ENCODE results near the gene HOXD13.
A peak's percentile ranks its signal among the peaks of the same experiment; 100 is the strongest.

The HOXD13 gene

DNA sequence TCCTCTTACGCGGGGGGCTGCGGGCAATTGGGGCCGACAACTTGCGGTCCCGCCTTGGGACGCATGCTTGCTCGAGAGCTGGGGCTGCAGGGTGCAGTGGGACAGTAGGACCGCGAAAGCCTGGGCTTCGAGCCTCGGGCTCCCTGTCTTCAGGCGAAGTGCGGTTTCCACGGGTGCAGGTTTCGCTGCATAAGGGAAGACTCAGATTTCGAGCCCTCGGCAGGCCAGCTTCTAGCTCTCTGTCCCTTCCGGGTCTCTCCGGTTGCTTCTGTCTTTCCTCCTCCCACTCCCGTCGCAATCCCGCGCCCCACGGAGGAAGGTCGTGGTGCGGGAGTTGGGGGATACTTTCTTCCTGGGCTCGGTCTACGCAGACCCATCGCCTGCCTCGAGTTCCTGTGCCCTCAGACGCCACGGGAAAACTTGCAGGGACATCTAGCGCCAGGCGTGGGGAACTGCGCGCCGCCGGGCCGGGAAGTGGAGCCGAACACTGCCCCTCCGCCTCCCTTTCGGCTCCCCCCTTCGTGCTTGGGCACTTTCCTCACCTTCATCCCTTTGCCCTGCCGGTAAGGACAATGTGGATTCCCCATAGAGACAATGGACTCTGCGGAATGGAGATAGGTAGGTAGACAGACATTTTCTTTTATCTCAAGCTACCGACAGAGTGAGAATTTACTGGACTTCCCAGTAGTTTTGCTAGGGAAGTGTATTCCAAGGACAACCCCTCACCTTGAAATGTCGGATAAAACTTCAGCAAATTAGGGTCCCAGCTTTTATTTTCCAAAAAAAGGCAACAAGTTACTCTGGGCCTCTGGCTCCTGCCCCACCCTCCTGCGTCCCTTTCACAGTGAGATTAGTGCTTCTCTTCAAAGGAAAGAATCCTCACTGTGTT lies 4.2 kb upstream of the HOXD13 start:
- Histone ChIP-seq H3K9ac (no peak overlapping the region), H2AFZ (ENCODE audit: low read depth) (peak overlapping the region; percentile 54), H3K27ac (no peak overlapping the region), H3K27me3 (ENCODE audit: insufficient read depth, low read depth) (no peaks in the 10 kb centered on the region), H3K4me1 (ENCODE audit: low read depth, poor library complexity, severe bottlenecking) (no peaks in the 10 kb centered on the region), H3K36me3 (ENCODE audit: insufficient read depth) (no peaks in the 10 kb centered on the region), H3K4me2 (no peak overlapping the region; the same call in 1 of the 2 replicates), H3K4me3 (IDR thresholded peaks at IDR 0.05; ENCODE audit: insufficient read depth, low read depth, low read length) (no peak overlapping the region), H3K79me2 (ENCODE audit: insufficient read depth, low read depth) (no peaks in the 10 kb centered on the region), H4K20me1 (ENCODE audit: insufficient read depth) (no peaks in the 10 kb centered on the region)
- TF ChIP-seq, protein P1, sequence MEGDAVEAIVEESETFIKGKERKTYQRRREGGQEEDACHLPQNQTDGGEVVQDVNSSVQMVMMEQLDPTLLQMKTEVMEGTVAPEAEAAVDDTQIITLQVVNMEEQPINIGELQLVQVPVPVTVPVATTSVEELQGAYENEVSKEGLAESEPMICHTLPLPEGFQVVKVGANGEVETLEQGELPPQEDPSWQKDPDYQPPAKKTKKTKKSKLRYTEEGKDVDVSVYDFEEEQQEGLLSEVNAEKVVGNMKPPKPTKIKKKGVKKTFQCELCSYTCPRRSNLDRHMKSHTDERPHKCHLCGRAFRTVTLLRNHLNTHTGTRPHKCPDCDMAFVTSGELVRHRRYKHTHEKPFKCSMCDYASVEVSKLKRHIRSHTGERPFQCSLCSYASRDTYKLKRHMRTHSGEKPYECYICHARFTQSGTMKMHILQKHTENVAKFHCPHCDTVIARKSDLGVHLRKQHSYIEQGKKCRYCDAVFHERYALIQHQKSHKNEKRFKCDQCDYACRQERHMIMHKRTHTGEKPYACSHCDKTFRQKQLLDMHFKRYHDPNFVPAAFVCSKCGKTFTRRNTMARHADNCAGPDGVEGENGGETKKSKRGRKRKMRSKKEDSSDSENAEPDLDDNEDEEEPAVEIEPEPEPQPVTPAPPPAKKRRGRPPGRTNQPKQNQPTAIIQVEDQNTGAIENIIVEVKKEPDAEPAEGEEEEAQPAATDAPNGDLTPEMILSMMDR (conservative IDR thresholded peaks at IDR 0.05; ENCODE audit: low read depth, low read length), result peak; percentile 69

DNA sequence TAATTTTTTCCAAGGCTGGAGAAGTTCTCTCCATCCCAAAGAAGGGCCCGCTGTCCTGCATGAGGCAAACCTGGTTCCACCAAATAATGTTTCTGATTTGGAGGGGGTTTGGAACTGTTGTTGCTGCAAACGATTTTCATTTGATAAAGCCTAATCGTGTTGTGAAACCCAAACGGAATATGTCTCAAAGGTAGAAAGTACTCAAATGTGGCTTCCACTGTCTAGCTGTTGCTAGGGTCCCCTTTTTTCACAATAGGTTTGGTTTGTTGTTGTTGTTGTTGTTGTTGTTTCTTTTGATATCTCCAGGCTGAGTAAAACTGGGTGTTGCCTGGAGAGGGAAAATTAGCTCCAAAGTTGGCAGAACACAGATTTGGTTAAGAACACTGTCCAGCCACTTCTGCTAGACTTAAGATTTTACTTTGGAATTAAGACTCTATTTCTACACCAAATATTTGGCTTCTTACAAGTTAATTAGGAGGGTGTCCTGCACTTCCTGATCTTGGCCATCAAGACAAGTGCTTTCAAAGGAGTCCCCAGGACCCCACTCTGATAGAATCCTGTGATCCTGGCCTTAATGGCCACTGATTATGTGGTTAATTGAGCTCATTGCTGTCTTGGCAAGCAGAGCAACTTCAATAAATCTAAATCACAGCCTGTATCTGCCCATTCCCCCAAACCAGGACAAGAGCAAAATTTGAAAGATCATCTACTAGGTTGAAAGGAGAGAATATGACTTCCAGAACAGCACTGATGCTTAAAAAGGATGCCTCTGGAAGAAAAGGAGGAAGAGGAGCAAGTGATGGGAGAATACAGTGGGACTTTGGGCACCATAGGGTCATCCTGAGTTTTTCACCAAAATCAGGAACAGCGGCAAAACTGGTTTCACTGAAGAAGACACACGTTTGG lies 3.3 kb upstream of the HOXD13 start:
- H3K27ac ChIP-seq, result no peak overlapping the region
- TF ChIP-seq, protein P1 (conservative IDR thresholded peaks at IDR 0.05; ENCODE audit: low read depth, low read length), result no peak
- no peaks in the 10 kb centered on the region for H3K36me3 ChIP-seq (ENCODE audit: insufficient read depth)
- H3K4me2 ChIP-seq, result no peak overlapping the region
- H3K9ac ChIP-seq, result no peak overlapping the region
- H4K20me1 ChIP-seq (ENCODE audit: insufficient read depth), result no peaks in the 10 kb centered on the region
- H3K79me2 ChIP-seq (ENCODE audit: insufficient read depth, low read depth), result no peaks in the 10 kb centered on the region
- no peak overlapping the region for H3K4me3 ChIP-seq (IDR thresholded peaks at IDR 0.05; ENCODE audit: insufficient read depth, low read depth, low read length)
- H2AFZ ChIP-seq (ENCODE audit: low read depth), result no peak overlapping the region
- H3K27me3 ChIP-seq (ENCODE audit: insufficient read depth, low read depth), result no peaks in the 10 kb centered on the region
- no peaks in the 10 kb centered on the region for H3K4me1 ChIP-seq (ENCODE audit: low read depth, poor library complexity, severe bottlenecking)

DNA sequence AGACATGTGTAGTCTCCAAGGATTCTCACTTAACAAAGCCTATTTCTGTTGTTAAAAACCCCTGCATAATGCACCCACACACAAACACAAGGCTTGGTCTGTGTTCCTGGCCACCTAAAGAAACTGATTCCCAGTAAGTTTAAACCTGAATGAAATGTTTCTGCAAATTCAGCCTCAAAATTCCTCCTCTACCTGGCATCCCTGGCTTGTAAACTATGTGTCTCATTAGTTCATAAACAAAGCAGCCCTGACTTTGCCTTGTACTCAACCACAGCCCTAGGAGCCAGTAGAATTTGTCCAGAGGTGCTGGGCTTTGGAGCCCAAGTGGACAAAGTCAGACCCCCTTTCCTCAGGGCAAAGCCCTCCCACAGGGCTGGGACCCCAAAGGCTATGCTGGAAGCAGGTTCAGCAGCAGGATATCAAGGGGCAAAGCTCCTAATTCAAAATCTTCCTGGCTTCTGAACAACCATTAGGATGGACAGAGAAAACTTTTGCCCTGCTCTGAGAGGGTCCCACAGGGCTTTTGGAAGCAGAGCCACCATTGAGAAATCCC lies 2.6 kb upstream of the HOXD13 start:
- Histone ChIP-seq H3K36me3 (ENCODE audit: insufficient read depth) (no peaks in the 10 kb centered on the region), H3K27me3 (ENCODE audit: insufficient read depth, low read depth) (no peaks in the 10 kb centered on the region), H3K27ac (no peak overlapping the region), H3K4me2 (no peak overlapping the region), H3K79me2 (ENCODE audit: insufficient read depth, low read depth) (no peaks in the 10 kb centered on the region), H3K4me3 (IDR thresholded peaks at IDR 0.05; ENCODE audit: insufficient read depth, low read depth, low read length) (no peak overlapping the region), H3K9ac (no peak overlapping the region), H4K20me1 (ENCODE audit: insufficient read depth) (no peaks in the 10 kb centered on the region), H2AFZ (ENCODE audit: low read depth) (no peak overlapping the region), H3K4me1 (ENCODE audit: low read depth, poor library complexity, severe bottlenecking) (no peaks in the 10 kb centered on the region)
- TF ChIP-seq, protein P1 (conservative IDR thresholded peaks at IDR 0.05; ENCODE audit: low read depth, low read length), result no peak

DNA sequence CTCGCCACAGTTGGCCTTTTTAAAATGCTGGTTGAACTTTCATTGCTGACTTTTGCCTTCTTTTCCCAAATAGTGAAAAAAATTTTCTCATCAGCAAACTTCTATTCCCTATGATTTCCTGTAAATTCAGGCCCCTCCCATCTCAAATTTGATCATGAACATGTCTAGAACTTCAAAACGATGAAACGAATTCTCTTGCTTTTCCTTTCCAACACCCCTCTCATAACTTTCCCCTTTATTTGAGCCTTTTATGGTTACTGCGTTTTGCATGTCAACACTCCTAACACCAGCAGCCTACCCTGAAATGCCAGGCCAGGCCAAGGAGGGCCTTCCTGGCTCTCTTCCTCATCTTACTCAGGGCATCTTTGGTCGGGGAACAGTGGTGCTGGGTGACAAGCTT lies 1.7 kb upstream of the HOXD13 start:
- H3K79me2 ChIP-seq (ENCODE audit: insufficient read depth, low read depth), result no peaks in the 10 kb centered on the region
- no peaks in the 10 kb centered on the region for H3K36me3 ChIP-seq (ENCODE audit: insufficient read depth)
- no peaks in the 10 kb centered on the region for H3K27me3 ChIP-seq (ENCODE audit: insufficient read depth, low read depth)
- TF ChIP-seq, protein P1 (conservative IDR thresholded peaks at IDR 0.05; ENCODE audit: low read depth, low read length), result no peak
- no peak overlapping the region for H3K9ac ChIP-seq
- H3K4me2 ChIP-seq, result no peak overlapping the region
- H3K27ac ChIP-seq, result no peak overlapping the region
- no peak overlapping the region for H2AFZ ChIP-seq (ENCODE audit: low read depth)
- no peak overlapping the region for H3K4me3 ChIP-seq (IDR thresholded peaks at IDR 0.05; ENCODE audit: insufficient read depth, low read depth, low read length)
- H3K4me1 ChIP-seq (ENCODE audit: low read depth, poor library complexity, severe bottlenecking), result peaks cover 5% of the 10 kb centered on the region
- no peaks in the 10 kb centered on the region for H4K20me1 ChIP-seq (ENCODE audit: insufficient read depth)
